Measurements from ENCODE around the gene L3MBTL4. TPM values are rescaled to one million over a fixed set of nuclear protein-coding genes. Genes with fewer than 3 reads are reported as not detected.

Gene L3MBTL4
- total RNA-seq = 10 to 100 TPM; 13.2 to 29.1 (median 14.8) TPM

GRCh38 chr18:6414723-6415417 lies at the start of gene L3MBTL4:
Gene L3MBTL4 (minus strand): TSS chr18:6414911. CDS start chr18:6311625, 103,286 bp downstream.
- peak within 1 kb of the TSS; percentile 89 to 96 (median 91) for H3K27ac ChIP-seq
- peak; percentile 73 to 93 for DNase-seq
- peak within 1 kb of the TSS; percentile 81 to 89 (median 84) for H3K4me3 ChIP-seq
- no peaks in the 10 kb centered on the region for H3K27me3 ChIP-seq
- no peaks in the 10 kb centered on the region for H3K36me3 ChIP-seq
- peak; percentile 71 to 75 for ATAC-seq (ENCODE audit: low FRiP score in 2 of 2)
- 0 to 2% methylated on average over 20 to 26 of the region's 67 CpGs for WGBS, 2 donors
- TF ChIP-seq EP300 (IDR thresholded peaks at IDR 0.05) = peak in 1 of 4 donors; percentile 22
- TF ChIP-seq CTCF (IDR thresholded peaks at IDR 0.05) = peak in 1 of 6 experiments; percentile 3
- TF ChIP-seq POLR2A (IDR thresholded peaks at IDR 0.05) = peak in 1 of 4 donors; percentile 62
- TF ChIP-seq POLR2AphosphoS5 (IDR thresholded peaks at IDR 0.05) = no peak
- peaks cover 3 to 14% (median 9%) of the 10 kb centered on the region in 4 donors for H3K4me1 ChIP-seq
- H3K9me3 ChIP-seq = no peaks in the 10 kb centered on the region

GRCh38 chr18:6452194-6452593 lies 37.5 kb upstream of the L3MBTL4 start:
- Histone ChIP-seq H3K27me3 (no peaks in the 10 kb centered on the region), H3K9me3 (no peaks in the 10 kb centered on the region), H3K4me3 (no peak overlapping the region), H3K4me1 (no peaks in the 10 kb centered on the region), H3K36me3 (no peaks in the 10 kb centered on the region), H3K27ac (no peak overlapping the region)
- ATAC-seq (ENCODE audit: low FRiP score in 2 of 2) (no peak), DNase-seq (no peak)
- TF ChIP-seq POLR2A (IDR thresholded peaks at IDR 0.05) (no peak), CTCF (IDR thresholded peaks at IDR 0.05) (no peak), POLR2AphosphoS5 (IDR thresholded peaks at IDR 0.05) (no peak), EP300 (IDR thresholded peaks at IDR 0.05) (no peak)

- whole genome bisulfite sequencing, 2 donors = 79 to 87% methylated on average over 5 of the region's 5 CpGs
- DNase-seq (no peak), ATAC-seq (ENCODE audit: low FRiP score in 2 of 2) (no peak)
- TF ChIP-seq CTCF (IDR thresholded peaks at IDR 0.05) (no peak), POLR2A (IDR thresholded peaks at IDR 0.05) (no peak), EP300 (IDR thresholded peaks at IDR 0.05) (no peak), POLR2AphosphoS5 (IDR thresholded peaks at IDR 0.05) (no peak)
- Histone ChIP-seq H3K4me3 (no peak overlapping the region), H3K36me3 (no peaks in the 10 kb centered on the region), H3K4me1 (no peaks in the 10 kb centered on the region), H3K27ac (no peak overlapping the region), H3K27me3 (no peaks in the 10 kb centered on the region), H3K9me3 (no peaks in the 10 kb centered on the region)
Observed at GRCh38 chr18:6449213-6449612, 34.5 kb upstream of the L3MBTL4 start.

GRCh38 chr18:6444466-6445228 lies 29.9 kb upstream of the L3MBTL4 start:
- 41 to 46% methylated on average over 2 of the region's 2 CpGs for WGBS, 2 donors
- Histone ChIP-seq H3K36me3 (no peaks in the 10 kb centered on the region), H3K9me3 (no peaks in the 10 kb centered on the region), H3K27me3 (no peaks in the 10 kb centered on the region), H3K4me3 (no peak overlapping the region), H3K27ac (no peak overlapping the region), H3K4me1 (no peaks in the 10 kb centered on the region)
- TF ChIP-seq CTCF (IDR thresholded peaks at IDR 0.05) (no peak), POLR2AphosphoS5 (IDR thresholded peaks at IDR 0.05) (no peak), EP300 (IDR thresholded peaks at IDR 0.05) (no peak), POLR2A (IDR thresholded peaks at IDR 0.05) (no peak)
- ATAC-seq (ENCODE audit: low FRiP score in 2 of 2) = no peak
- DNase-seq = no peak

Data from upper lobe of left lung (tissue), 6 donors.